Subcutaneous adipose tissue (tissue), 4 donors: ENCODE data around the gene DICER1. TPM values are rescaled to one million over a fixed set of nuclear protein-coding genes. Genes with fewer than 3 reads are reported as not detected.

Experiments used
- CTCF ChIP-seq: fragments of 450-650 bp; IDR thresholded peaks from one replicate; pipeline ENCODE4 v1.5.1; 2016; ENCODE audit warnings: low read depth, mild to moderate bottlenecking, control low read depth, antibody characterized with exemption, moderate library complexity
- small RNA-seq: library from RNA; depleted of rRNA; stranded (forward); fragments of <200 nt; gene quantifications from one replicate; pipeline ENCODE3, GENCODE V24; 2016
- total RNA-seq, 4 donors: library from RNA; depleted of rRNA; stranded (reverse); fragments of >200 nt; gene quantifications; one replicate each; pipeline ENCODE4 v1.1.0, GENCODE V29; 2016

Gene DICER1
- total RNA-seq, 4 donors from 2014 or later, result 76.2 to 137 (median 99.0) TPM

GRCh38 chr14:95041477-95042020 lies 115.8 kb downstream of the DICER1 start:
- no peak for TF ChIP-seq CTCF

GRCh38 chr14:95040708-95041476 lies 116.4 kb downstream of the DICER1 start:
- no peak for TF ChIP-seq CTCF

- TF ChIP-seq CTCF, result no peak
Observed at GRCh38 chr14:95039993-95040348, 117.4 kb downstream of the DICER1 start.

GRCh38 chr14:95039259-95039992 lies 117.9 kb downstream of the DICER1 start:
- TF ChIP-seq CTCF, result no peak

- no peak for TF ChIP-seq CTCF
Observed at GRCh38 chr14:95038521-95039250, 118.6 kb downstream of the DICER1 start.

GRCh38 chr14:95037273-95037672 lies 120.1 kb downstream of the DICER1 start:
- no peak for TF ChIP-seq CTCF

Small RNA genes within 50 kb of the gene (small RNA-seq; reads per million reads assigned to genes)
- not detected for gene MIR3173

Other genes with a start within 250 kb of the DICER1 start
- 10 to 100 TPM; 20.7 to 56.5 (median 29.7) TPM for gene CLMN, start 162.4 kb upstream of the DICER1 start, total RNA-seq